Endodermal cell (in vitro differentiated cells): Measurements from ENCODE around the gene BGLAP. TPM values are rescaled to one million over a fixed set of nuclear protein-coding genes. Genes with fewer than 3 reads are reported as not detected.

Experiments used
- DNase-seq: peaks from one replicate; pipeline ENCODE4 v3.0.0-alpha.2; 2017
- H3K27ac ChIP-seq: 2 replicates; pipeline ENCODE4 v1.5.1; 2013; ENCODE audit warnings: mild to moderate bottlenecking, low read depth, low read length, moderate library complexity
- H3K27me3 ChIP-seq: 2 replicates; pipeline ENCODE4 v1.6.1; 2013; ENCODE audit warnings: mild to moderate bottlenecking, low read length, moderate library complexity; ENCODE audit not compliant: insufficient read depth, control insufficient read depth, poor library complexity, severe bottlenecking
- H3K36me3 ChIP-seq: 2 replicates; pipeline ENCODE4 v1.7.0; 2013; ENCODE audit warnings: mild to moderate bottlenecking, low read length, moderate library complexity; ENCODE audit not compliant: control insufficient read depth, insufficient read depth
- H3K4me1 ChIP-seq: one replicate; pipeline ENCODE4 v1.7.0; 2013; ENCODE audit warnings: low read length; ENCODE audit not compliant: control insufficient read depth, insufficient read depth
- H3K4me3 ChIP-seq: 2 replicates; pipeline ENCODE4 v1.5.1; 2013; ENCODE audit warnings: mild to moderate bottlenecking, low read length, moderate library complexity
- H3K9ac ChIP-seq: 2 replicates; pipeline ENCODE4 v1.6.1; 2013; ENCODE audit warnings: mild to moderate bottlenecking, low read length, moderate library complexity; ENCODE audit not compliant: poor library complexity, severe bottlenecking; ENCODE audit errors: extremely low read depth
- H3K9me3 ChIP-seq: 2 replicates; pipeline ENCODE4 v1.6.1; 2013; ENCODE audit warnings: mild to moderate bottlenecking, low read length, moderate library complexity; ENCODE audit not compliant: control insufficient read depth
- H3K27ac Mint-ChIP-seq: 2 replicates; pipeline ENCODE4 v1.8.0; 2020; ENCODE audit warnings: mixed read lengths
- H3K27me3 Mint-ChIP-seq: 2 replicates; pipeline ENCODE4 v1.8.0; 2021; ENCODE audit warnings: mild to moderate bottlenecking, mixed read lengths; ENCODE audit not compliant: insufficient read depth
- H3K36me3 Mint-ChIP-seq: 2 replicates; pipeline ENCODE4 v1.8.0; 2020; ENCODE audit warnings: low read depth, mixed read lengths
- H3K4me1 Mint-ChIP-seq: 2 replicates; pipeline ENCODE4 v1.8.0; 2020; ENCODE audit warnings: mixed read lengths
- H3K4me3 Mint-ChIP-seq: 2 replicates; pipeline ENCODE4 v1.8.0; 2020; ENCODE audit warnings: mild to moderate bottlenecking, moderate library complexity, mixed read lengths
- H3K9me3 Mint-ChIP-seq: 2 replicates; pipeline ENCODE4 v1.8.0; 2020; ENCODE audit warnings: mild to moderate bottlenecking, mixed read lengths
- WGBS, 2 experiments: methylation state at CpG; one replicate each; pipeline versions ENCODE4 v1.1.5 to v1.1.7; 2013; ENCODE audit warnings: missing lambda C conversion rate in 2 of 2, mixed read lengths in 1 of 2; ENCODE audit not compliant: insufficient coverage in 1 of 2, insufficient read length in 1 of 2; 5-methylcytosine and 5-hydroxymethylcytosine counted together
- total RNA-seq, 2 donors: library from RNA; stranded (reverse); fragmentation: NEBNext Ultra II Directional in 1 of 2; extraction: Animal tissue kit (Norgen Biotek cat#: 25700) in 1 of 2; gene quantifications; 2 replicates in 1 of 2; 3 replicates in 1 of 2; pipeline ENCODE4 v1.2.1, GENCODE V29; 2021
- TF ChIP-seq, protein P1 (sequence below): fragments of 200-600 bp; sonication (generic); conservative IDR thresholded peaks from 2 replicates; pipeline ENCODE4 v1.5.0; 2021; ENCODE audit warnings: antibody characterized with exemption, mild to moderate bottlenecking

Gene BGLAP
- total RNA-seq, 2 donors from 2014 or later: 4.6 to 5.4 TPM

- peaks cover 81% of the 10 kb centered on the region for H3K36me3 Mint-ChIP-seq
These were observed 28.3 kb downstream of the BGLAP start for GRCh38 chr1:156270314-156270713.

DNA sequence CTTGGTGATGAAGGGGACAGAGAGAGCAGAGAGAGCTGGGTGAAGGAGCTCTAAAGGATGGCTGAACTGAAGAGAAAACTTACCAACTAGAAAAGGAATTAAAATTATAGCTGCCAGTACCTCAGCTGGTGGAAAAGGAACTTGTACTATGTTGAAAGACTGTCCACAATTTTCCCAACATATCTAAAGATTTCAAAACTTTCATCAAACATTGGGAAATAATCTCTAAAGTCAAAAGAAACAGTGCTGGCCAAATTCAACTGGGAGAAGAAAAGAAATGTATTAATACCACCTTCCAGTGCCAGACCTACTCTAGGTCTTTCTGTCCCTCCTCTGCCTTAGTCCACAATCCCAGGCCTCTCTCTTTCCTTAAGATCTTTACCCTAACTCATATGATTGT, 34.5 kb downstream of the BGLAP start:
- peaks cover 5% of the 10 kb centered on the region for H3K4me1 ChIP-seq
- no peak overlapping the region for H3K9ac ChIP-seq
- H3K4me1 Mint-ChIP-seq: peaks cover 5% of the 10 kb centered on the region
- peaks cover 70% of the 10 kb centered on the region for H3K36me3 Mint-ChIP-seq
- H3K27ac Mint-ChIP-seq: no peak overlapping the region
- H3K27ac ChIP-seq: no peak overlapping the region
- no peaks in the 10 kb centered on the region for H3K27me3 Mint-ChIP-seq
- DNase-seq: no peak
- no peaks in the 10 kb centered on the region for H3K9me3 Mint-ChIP-seq
- TF ChIP-seq, protein P1, sequence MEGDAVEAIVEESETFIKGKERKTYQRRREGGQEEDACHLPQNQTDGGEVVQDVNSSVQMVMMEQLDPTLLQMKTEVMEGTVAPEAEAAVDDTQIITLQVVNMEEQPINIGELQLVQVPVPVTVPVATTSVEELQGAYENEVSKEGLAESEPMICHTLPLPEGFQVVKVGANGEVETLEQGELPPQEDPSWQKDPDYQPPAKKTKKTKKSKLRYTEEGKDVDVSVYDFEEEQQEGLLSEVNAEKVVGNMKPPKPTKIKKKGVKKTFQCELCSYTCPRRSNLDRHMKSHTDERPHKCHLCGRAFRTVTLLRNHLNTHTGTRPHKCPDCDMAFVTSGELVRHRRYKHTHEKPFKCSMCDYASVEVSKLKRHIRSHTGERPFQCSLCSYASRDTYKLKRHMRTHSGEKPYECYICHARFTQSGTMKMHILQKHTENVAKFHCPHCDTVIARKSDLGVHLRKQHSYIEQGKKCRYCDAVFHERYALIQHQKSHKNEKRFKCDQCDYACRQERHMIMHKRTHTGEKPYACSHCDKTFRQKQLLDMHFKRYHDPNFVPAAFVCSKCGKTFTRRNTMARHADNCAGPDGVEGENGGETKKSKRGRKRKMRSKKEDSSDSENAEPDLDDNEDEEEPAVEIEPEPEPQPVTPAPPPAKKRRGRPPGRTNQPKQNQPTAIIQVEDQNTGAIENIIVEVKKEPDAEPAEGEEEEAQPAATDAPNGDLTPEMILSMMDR: no peak
- no peak overlapping the region for H3K4me3 Mint-ChIP-seq
- H3K36me3 ChIP-seq: peaks cover 85% of the 10 kb centered on the region
- no peak overlapping the region for H3K4me3 ChIP-seq
- no peaks in the 10 kb centered on the region for H3K27me3 ChIP-seq
- no peaks in the 10 kb centered on the region for H3K9me3 ChIP-seq

More at GRCh38 chr1:156270314-156270713, 28.3 kb downstream of the BGLAP start:
- TF ChIP-seq, protein P1: no peak
- Histone ChIP-seq H3K9ac (no peak overlapping the region), H3K9me3 (no peaks in the 10 kb centered on the region), H3K27me3 (no peaks in the 10 kb centered on the region), H3K4me3 (no peak overlapping the region), H3K36me3 (peaks cover 93% of the 10 kb centered on the region), H3K27ac (no peak overlapping the region), H3K4me1 (no peaks in the 10 kb centered on the region)
- Mint-ChIP-seq H3K4me3 (no peak overlapping the region), H3K4me1 (peaks cover 2% of the 10 kb centered on the region), H3K27ac (no peak overlapping the region), H3K27me3 (no peaks in the 10 kb centered on the region), H3K9me3 (no peaks in the 10 kb centered on the region)
- WGBS, 2 experiments: 96% methylated on average over 3 of the region's 3 CpGs; no CpG with 5 or more reads in 1 of the 2 experiments
- no peak for DNase-seq

GRCh38 chr1:156276966-156277381, 35.0 kb downstream of the BGLAP start:
- Mint-ChIP-seq H3K4me1 (peaks cover 7% of the 10 kb centered on the region), H3K9me3 (no peaks in the 10 kb centered on the region), H3K36me3 (peaks cover 66% of the 10 kb centered on the region), H3K4me3 (no peak overlapping the region), H3K27me3 (no peaks in the 10 kb centered on the region), H3K27ac (no peak overlapping the region)
- Histone ChIP-seq H3K4me3 (no peak overlapping the region), H3K27me3 (no peaks in the 10 kb centered on the region), H3K9me3 (no peaks in the 10 kb centered on the region), H3K4me1 (peaks cover 6% of the 10 kb centered on the region), H3K36me3 (peaks cover 81% of the 10 kb centered on the region), H3K9ac (no peak overlapping the region), H3K27ac (no peak overlapping the region)
- TF ChIP-seq, protein P1: no peak
- 95 to 98% methylated on average over 6 of the region's 6 CpGs for WGBS, 2 experiments
- no peak for DNase-seq
